IPS-18c (cell line): Measurements from ENCODE around the gene DHRSX.
"Not testable (repeated sequence)": the region's sequence is repeated elsewhere in the genome, so short reads cannot be mapped to it uniquely, and the experiment has no call there.

Experiments used
- H3K4me3 ChIP-seq: 2 replicates; pipeline ENCODE4 v1.7.0; 2013; ENCODE audit warnings: low read depth, mild to moderate bottlenecking, low read length, moderate library complexity; ENCODE audit not compliant: insufficient read depth
- H3K9me3 ChIP-seq: one replicate; pipeline ENCODE4 v1.6.1; 2013; ENCODE audit warnings: mild to moderate bottlenecking, low read length, moderate library complexity; ENCODE audit not compliant: control insufficient read depth, insufficient read depth

Gene DHRSX, protein sequence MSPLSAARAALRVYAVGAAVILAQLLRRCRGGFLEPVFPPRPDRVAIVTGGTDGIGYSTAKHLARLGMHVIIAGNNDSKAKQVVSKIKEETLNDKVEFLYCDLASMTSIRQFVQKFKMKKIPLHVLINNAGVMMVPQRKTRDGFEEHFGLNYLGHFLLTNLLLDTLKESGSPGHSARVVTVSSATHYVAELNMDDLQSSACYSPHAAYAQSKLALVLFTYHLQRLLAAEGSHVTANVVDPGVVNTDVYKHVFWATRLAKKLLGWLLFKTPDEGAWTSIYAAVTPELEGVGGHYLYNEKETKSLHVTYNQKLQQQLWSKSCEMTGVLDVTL

DNA sequence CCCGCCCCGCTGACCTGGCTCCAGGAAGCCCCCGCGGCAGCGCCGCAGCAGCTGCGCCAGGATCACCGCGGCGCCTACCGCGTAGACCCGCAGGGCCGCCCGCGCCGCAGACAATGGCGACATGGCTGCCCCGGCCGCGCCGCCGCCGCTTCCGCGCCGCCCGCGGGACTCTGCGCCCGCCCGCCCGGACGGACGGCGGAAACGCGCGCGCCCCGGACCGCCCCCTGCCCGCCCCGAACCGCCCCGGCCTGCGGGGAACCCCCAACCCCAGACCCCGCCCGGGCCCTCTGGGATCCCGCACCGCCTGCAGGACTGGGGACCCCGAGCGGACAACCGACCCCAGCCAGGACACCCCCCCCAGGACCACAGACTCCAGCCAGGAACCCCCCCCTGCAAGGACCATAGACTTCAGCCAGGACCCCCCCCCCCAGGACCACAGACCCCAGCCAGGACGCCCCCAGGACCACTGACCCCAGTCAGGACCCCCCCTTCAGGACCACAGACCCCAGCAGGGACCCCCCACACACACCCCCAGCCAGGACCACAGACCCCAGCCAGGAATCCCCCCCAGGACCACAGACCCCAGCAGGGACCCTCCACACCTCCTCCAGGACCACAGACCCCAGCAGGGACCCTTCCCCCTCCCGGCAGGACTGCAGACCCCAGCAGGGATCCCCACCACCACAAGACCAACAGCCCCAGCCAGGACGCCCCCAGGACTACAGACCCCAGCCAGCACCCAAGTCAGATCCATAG, at the start of gene DHRSX, which contains the start of gene ZBED1:
TSS of gene DHRSX (minus strand) at position 174 of the 756 bp plus-strand sequence. CDS start at position 123, 51 bp downstream.
TSS of gene ZBED1 (minus strand) at position 174 of the 756 bp plus-strand sequence. CDS start 10,257 bp downstream, outside the sequence.
- peak within 1 kb of the TSS; percentile 79 for H3K4me3 ChIP-seq
- no peaks in the 10 kb centered on the region for H3K9me3 ChIP-seq

GRCh38 chrX:2549876-2550275, 49.1 kb upstream of the DHRSX start:
- Histone ChIP-seq H3K9me3 (peaks cover 9% of the 10 kb centered on the region), H3K4me3 (no peak overlapping the region)

GRCh38 chrX:2548711-2549423, 48.1 kb upstream of the DHRSX start:
- H3K4me3 ChIP-seq, result 0 out of 2 replicates have a peak overlapping the region, but pooled peaks have one; percentile 6
- peaks cover 9% of the 10 kb centered on the region for H3K9me3 ChIP-seq

- no peak overlapping the region for H3K4me3 ChIP-seq
- peaks cover 9% of the 10 kb centered on the region for H3K9me3 ChIP-seq
These were observed 47.0 kb upstream of the DHRSX start for GRCh38 chrX:2547736-2548135.

- peaks cover 9% of the 10 kb centered on the region for H3K9me3 ChIP-seq
- H3K4me3 ChIP-seq, result no peak overlapping the region; the same call in 1 of the 2 replicates
These were observed 45.7 kb upstream of the DHRSX start for GRCh38 chrX:2546496-2546895.

DNA sequence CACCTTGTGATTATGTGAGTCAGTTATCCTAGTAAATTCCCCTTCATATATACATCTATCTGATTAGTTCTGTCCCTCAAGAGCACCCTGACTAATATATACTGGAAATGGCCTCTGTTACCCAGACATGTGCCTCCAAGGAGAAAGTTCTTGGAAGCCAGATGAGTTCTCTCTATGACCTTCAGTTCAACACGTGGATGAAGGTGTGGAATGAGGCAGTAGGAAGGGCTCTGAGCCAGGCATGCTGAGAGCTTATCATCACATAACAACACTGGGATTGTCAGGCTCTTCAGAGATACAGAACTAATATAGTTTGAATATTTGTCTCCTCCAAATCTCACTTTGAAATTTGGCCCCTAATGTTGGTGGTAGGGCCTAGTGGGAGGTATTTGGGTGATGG, 44.4 kb upstream of the DHRSX start:
- H3K4me3 ChIP-seq, result no peak overlapping the region
- peaks cover 9% of the 10 kb centered on the region for H3K9me3 ChIP-seq

- peaks cover 9% of the 10 kb centered on the region for H3K9me3 ChIP-seq
- H3K4me3 ChIP-seq, result no peak overlapping the region
These were observed 42.2 kb upstream of the DHRSX start for GRCh38 chrX:2542826-2543521.

DNA sequence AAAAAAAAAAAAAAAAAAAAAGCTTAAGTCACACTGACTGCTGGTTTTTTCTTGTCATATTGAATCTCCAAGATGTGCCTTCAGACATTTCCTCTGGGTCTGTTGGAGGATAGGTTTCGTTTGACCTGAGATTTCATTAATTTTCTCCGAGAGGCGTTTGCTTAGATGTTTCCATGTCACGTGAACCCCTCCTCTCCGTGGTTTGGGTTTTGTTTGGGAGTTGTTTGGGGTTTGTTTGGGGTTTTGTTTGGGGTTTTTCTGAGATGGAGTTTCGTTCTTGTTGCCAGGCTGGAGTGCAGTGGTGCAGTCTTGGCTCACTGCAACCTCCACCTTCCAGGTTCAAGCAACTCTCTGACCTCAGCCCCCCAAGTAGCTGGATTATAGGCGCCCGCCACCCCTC, 40.8 kb upstream of the DHRSX start:
- Histone ChIP-seq H3K4me3 (no peak overlapping the region), H3K9me3 (peaks cover 9% of the 10 kb centered on the region)

GRCh38 chrX:2540426-2540947, 39.7 kb upstream of the DHRSX start:
- Histone ChIP-seq H3K4me3 (no peak overlapping the region), H3K9me3 (no peaks in the 10 kb centered on the region)

- H3K4me3 ChIP-seq, result no peak overlapping the region
- H3K9me3 ChIP-seq, result no peaks in the 10 kb centered on the region
These were observed 38.8 kb upstream of the DHRSX start for GRCh38 chrX:2539586-2539985.

DNA sequence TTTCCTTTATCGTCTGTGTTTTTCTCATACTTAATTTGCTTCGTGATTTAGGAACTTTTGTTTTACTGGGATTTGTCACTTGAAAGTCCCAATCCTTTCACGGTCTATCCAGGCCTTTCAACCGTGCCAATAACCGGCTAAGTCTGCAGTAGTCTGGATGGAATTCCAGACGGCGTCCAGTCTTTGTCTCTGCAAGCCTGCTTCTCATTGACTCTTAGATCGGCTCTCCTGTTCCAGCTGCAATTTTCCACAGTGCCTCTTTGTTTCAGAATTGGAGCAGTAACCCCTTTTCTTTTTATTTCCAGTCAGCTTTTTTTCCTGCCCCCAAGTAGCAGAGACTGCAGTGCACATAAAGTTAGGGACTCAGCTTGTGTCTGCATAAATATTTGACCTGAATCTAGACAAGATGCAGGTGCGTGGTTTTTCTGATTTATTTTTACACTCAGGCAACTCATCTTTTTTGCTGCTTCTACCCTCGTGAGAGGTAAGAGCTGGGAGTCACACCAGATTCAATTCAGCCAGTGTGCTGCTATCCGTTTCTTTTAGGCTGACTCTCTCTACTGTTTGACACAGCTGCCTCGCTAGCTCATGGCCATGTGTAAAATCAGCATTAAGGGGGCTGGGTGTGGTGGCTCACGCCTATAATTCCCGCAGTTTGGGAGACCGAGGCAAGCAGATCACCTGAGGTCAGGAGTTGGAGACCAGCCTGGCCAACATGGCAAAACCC, 37.4 kb upstream of the DHRSX start:
- Histone ChIP-seq H3K4me3 (no peak overlapping the region), H3K9me3 (no peaks in the 10 kb centered on the region)

- H3K4me3 ChIP-seq, result no peak overlapping the region
- H3K9me3 ChIP-seq, result no peaks in the 10 kb centered on the region
These were observed 36.2 kb upstream of the DHRSX start for GRCh38 chrX:2536974-2537373.

DNA sequence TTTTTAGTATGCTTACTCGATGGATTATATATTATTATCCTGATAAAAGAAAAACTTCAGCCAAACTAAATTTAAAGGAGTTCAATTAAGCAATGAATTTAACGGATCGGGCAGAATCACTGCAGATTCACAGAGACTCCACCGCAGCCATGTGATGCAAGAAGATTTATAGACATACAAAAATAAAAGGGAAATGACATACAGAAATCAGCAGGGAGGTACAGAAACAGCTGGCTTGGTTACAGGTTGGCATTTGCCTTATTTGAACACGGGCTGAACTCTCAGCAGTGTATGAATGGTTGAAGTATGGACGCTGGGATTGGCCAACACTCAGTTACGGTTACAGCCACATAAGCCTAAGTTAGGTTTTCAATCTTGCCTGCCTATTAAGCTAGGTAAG, 35.4 kb upstream of the DHRSX start:
- H3K4me3 ChIP-seq, result no peak overlapping the region
- no peaks in the 10 kb centered on the region for H3K9me3 ChIP-seq

DNA sequence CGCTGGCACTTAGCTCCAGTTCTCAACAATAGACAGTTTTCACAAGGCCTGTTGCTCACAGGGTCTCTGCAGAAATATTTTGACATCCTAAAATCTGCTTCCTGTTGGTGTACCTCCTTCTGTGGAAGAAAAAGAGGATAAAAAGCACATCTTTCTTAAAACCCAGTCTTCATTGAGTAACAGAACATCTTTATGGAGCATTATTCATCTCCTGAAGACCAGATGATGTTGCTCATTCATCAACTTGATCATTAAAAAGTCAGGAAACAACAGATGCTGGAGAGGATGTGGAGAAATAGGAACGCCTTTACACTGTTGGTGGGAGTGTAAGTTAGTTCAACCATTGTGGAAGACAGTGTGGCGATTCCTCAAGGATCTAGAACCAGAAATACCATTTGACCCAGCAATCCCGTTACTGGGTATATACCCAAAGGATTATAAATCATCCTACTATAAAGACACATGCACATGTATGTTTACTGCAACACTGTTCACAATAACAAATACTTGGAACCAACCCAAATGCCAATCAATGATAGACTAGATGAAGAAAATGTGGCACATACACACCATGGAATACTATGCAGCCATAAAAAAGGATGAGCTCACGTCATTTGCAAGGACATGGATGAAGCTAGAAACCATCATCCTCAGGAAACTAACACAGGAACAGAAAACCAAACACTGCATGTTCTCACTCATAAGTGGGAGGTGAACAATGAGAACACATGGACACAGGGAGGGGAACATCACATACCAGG, 33.7 kb upstream of the DHRSX start:
- H3K4me3 ChIP-seq, H3K9me3 ChIP-seq: not testable (repeated sequence)

DNA sequence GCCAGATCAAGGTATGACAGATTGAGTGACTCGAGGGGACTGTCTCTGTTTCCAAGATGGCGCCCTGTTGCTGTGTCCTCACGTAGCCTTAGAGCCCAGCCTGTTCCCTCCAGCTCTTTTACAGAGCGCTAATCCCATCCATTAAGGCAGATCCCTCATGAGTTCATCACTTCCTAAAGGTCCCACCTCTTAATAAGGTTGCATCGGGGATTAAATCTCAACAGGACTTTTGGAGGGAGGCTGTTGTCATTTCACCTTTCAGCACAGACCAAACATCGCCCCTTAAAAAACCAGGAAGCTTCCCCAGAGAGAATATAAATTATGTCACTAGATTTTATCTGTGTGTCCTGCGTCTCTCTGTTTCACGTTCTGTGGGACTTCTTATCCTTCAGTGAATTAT, 32.6 kb upstream of the DHRSX start:
- Histone ChIP-seq H3K4me3 (no peak overlapping the region), H3K9me3 (no peaks in the 10 kb centered on the region)

DNA sequence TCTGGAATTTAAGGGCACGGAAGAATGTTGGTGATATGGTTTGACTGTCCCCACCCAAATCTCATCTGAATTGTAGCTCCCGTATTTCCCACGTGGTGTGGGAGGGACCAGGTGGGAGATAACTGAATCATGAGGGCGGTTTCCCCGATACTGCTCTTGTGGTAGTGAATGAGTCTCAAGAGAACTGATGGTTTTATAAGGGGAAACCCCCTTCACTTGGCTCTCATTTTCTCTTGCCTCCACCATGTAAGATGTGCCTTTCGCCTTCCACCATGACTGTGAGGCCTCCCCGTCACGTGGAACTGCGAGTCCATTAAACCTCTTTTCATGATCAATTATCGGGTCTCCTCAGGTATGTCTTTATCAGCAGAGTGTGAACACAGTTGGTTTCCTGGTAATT, 25.6 kb upstream of the DHRSX start:
- no peak overlapping the region for H3K4me3 ChIP-seq
- H3K9me3 ChIP-seq, result peaks cover 6% of the 10 kb centered on the region
